ENCODE measurements around the gene PRKCA. TPM values are rescaled to one million over a fixed set of nuclear protein-coding genes. Genes with fewer than 3 reads are reported as not detected.
A peak's percentile ranks its signal among the peaks of the same experiment; 100 is the strongest.

Gene PRKCA
- total RNA-seq, 6 experiments from 2014 or later: 81.2 to 106 (median 92.9) TPM

GRCh38 chr17:66691644-66692420 is 389.4 kb downstream of the PRKCA start:
- no peaks in the 10 kb centered on the region for H3K9me3 Mint-ChIP-seq
- TF ChIP-seq, protein P1, sequence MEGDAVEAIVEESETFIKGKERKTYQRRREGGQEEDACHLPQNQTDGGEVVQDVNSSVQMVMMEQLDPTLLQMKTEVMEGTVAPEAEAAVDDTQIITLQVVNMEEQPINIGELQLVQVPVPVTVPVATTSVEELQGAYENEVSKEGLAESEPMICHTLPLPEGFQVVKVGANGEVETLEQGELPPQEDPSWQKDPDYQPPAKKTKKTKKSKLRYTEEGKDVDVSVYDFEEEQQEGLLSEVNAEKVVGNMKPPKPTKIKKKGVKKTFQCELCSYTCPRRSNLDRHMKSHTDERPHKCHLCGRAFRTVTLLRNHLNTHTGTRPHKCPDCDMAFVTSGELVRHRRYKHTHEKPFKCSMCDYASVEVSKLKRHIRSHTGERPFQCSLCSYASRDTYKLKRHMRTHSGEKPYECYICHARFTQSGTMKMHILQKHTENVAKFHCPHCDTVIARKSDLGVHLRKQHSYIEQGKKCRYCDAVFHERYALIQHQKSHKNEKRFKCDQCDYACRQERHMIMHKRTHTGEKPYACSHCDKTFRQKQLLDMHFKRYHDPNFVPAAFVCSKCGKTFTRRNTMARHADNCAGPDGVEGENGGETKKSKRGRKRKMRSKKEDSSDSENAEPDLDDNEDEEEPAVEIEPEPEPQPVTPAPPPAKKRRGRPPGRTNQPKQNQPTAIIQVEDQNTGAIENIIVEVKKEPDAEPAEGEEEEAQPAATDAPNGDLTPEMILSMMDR (IDR thresholded peaks at IDR 0.05): no peak
- no peak overlapping the region for H3K4me3 Mint-ChIP-seq
- DNase-seq: no peak
- H3K36me3 Mint-ChIP-seq (ENCODE audit: low read depth): peaks cover 42% of the 10 kb centered on the region
- peaks cover 16% of the 10 kb centered on the region for H3K4me1 Mint-ChIP-seq (ENCODE audit: low read depth)
- H3K27me3 Mint-ChIP-seq (ENCODE audit: insufficient read depth): no peaks in the 10 kb centered on the region; the same call in 1 of the 2 replicates
- H3K27ac Mint-ChIP-seq: peak overlapping the region; percentile 66

GRCh38 chr17:66692421-66692690 is 389.9 kb downstream of the PRKCA start:
- Mint-ChIP-seq H3K36me3 (ENCODE audit: low read depth) (peaks cover 47% of the 10 kb centered on the region), H3K4me3 (no peak overlapping the region), H3K27me3 (ENCODE audit: insufficient read depth) (no peaks in the 10 kb centered on the region; the same call in none of the 2 replicates), H3K27ac (peak overlapping the region; percentile 66; the same call in 1 of the 2 replicates), H3K9me3 (no peaks in the 10 kb centered on the region), H3K4me1 (ENCODE audit: low read depth) (peaks cover 16% of the 10 kb centered on the region)
- no peak for DNase-seq
- TF ChIP-seq, protein P1 (IDR thresholded peaks at IDR 0.05): no peak

DNA sequence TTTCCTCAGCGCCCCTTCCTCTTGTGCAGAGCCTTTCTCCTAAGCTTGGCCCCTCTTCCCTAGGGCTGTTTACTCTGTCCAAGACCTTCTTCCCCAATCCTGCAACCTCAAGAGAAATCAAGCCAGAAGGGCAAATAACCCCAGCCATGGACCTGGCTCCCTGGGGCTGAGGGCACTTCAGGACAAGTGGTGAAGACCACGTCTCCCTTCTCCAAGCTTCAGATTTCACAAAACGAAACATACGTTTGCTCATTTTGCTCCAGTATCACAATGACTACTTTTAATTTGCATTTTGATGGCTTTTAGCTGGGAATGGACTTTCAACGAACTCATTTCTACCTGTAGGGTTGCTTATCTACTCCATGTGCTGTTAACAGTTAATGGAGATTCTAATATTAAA is 392.7 kb downstream of the PRKCA start:
- TF ChIP-seq, protein P1 (IDR thresholded peaks at IDR 0.05): no peak
- H3K27me3 Mint-ChIP-seq (ENCODE audit: insufficient read depth): no peaks in the 10 kb centered on the region; the same call in 1 of the 2 replicates
- H3K27ac Mint-ChIP-seq: no peak overlapping the region
- no peak overlapping the region for H3K4me3 Mint-ChIP-seq
- H3K36me3 Mint-ChIP-seq (ENCODE audit: low read depth): peaks cover 51% of the 10 kb centered on the region
- DNase-seq: no peak
- peaks cover 16% of the 10 kb centered on the region for H3K4me1 Mint-ChIP-seq (ENCODE audit: low read depth)
- no peaks in the 10 kb centered on the region for H3K9me3 Mint-ChIP-seq

DNA sequence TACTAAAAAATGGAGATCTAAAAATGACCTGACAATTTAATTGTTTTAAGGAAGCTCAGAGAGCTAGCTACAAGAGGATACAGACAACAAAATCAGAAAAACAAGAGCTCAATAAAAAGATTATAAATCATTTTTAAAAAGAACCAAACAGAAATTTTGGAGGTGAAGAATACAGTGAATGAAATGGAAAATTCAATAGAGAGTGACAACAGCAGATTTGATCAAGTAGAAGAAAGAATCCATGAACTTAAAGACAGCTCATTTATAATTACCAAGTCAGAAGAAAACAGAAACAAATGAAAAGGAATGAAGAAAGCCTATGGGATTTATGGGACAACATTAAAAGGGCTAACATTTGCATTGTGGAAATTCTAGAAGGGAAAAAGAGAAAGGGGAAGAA is 395.9 kb downstream of the PRKCA start:
- Mint-ChIP-seq H3K4me1 (ENCODE audit: low read depth) (peaks cover 14% of the 10 kb centered on the region), H3K36me3 (ENCODE audit: low read depth) (peaks cover 30% of the 10 kb centered on the region), H3K27ac (no peak overlapping the region; the same call in 1 of the 2 replicates), H3K4me3 (no peak overlapping the region), H3K9me3 (no peaks in the 10 kb centered on the region), H3K27me3 (ENCODE audit: insufficient read depth) (no peaks in the 10 kb centered on the region; the same call in 1 of the 2 replicates)
- no peak for DNase-seq
- TF ChIP-seq, protein P1 (IDR thresholded peaks at IDR 0.05): no peak

DNA sequence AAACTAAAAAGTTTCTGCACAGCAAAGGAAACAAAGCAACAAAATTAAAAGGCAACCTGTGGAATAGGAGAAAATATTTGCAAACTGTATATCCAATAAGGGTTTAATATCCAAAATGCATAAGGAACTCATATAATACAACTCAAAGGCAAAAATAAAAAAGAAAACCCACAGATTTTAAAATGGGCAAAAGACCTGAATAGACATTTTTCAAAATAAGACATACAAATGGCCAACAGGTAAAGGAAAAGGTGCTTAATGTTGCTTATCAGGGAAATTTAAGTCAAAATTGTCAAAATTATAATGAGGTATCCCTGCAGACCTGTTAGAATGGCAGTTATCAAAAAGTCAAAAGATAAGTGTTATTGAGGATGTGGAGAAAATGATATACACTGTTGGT is 399.0 kb downstream of the PRKCA start:
- TF ChIP-seq, protein P1 (IDR thresholded peaks at IDR 0.05): no peak

More for the DNA sequence above, 399.0 kb downstream of the PRKCA start:
- Mint-ChIP-seq H3K4me1 (ENCODE audit: low read depth) (peaks cover 14% of the 10 kb centered on the region), H3K4me3 (no peak overlapping the region), H3K27me3 (ENCODE audit: insufficient read depth) (no peaks in the 10 kb centered on the region; the same call in 1 of the 2 replicates), H3K36me3 (ENCODE audit: low read depth) (peaks cover 26% of the 10 kb centered on the region), H3K27ac (no peak overlapping the region), H3K9me3 (no peaks in the 10 kb centered on the region)
- no peak for DNase-seq

All from HFFc6 (cell line).